Measurements from ENCODE around the gene WBP2.

WBP2 gene

DNA sequence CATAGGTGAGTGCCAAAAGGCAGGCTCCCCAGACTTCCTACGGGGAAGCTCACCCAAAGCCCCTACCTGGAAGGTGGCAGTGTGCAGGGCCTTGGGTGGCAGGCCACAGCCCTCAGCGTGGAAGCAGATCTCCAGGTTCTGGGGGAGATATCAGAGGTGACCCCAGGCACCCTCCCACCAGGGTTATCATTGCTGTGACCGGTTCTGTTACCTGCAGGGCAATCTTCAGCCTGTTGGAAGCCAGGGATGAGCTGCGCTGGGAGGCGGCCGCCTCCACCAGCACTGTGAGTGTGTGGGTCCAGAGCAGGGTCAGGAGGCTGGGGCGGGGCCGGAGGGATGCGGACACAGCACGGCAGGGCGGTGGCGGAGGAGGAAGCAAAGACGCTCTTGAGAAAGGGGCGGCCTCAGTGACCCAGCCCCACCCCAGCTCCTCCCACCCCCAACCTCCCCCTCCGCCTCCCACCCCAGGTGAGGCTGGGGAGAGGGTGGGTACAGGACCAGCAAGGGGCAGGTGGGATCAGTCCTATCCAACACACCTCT, 24.0 kb downstream of the WBP2 start:
- FAIRE-seq (no peak), DNase-seq (ENCODE audit: low spot score) (no peak)

DNA sequence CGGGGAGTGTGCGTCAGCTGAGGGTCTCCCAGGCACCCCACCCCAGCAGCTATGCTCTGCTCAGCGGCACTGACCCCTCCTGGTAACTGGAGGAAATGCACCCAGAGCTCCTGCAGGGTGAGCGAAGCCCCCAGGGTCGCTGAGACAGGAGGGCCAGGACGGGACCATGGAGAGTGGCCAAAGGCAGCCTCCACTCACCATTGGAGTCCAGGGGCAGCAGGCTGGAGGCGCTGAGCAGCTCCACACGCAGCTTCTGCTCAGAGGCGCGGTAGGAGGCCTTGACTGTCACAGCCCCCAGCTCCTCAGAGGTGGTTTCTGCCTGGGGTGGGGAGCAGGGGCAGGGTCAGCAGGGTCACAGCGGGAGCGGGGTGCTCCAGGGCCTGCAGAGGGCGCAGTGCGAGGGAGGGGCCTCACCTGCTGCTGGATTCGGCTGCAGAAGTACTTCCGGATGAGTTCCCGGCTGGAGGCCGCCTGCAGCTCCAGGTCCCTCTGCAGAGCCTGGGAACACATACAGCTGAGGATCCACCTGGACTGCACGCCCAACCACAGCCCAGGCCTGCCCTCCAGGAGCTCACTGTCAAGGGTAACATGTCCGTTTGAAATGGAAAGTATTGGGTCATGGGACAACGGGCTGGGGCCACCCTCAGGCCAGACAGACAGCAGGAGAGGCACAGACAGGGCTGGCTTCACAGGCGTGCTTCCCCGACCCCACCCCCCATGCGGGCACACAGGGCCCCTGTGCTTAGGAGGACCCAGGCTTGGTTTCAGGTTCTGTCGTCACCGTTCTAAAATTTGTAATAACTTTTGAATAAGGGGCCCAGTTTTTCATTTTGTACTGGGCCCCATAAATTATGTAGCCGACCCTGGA, 24.7 kb downstream of the WBP2 start:
- DNase-seq (ENCODE audit: low spot score) (no peak), FAIRE-seq (peak; percentile 5)

DNA sequence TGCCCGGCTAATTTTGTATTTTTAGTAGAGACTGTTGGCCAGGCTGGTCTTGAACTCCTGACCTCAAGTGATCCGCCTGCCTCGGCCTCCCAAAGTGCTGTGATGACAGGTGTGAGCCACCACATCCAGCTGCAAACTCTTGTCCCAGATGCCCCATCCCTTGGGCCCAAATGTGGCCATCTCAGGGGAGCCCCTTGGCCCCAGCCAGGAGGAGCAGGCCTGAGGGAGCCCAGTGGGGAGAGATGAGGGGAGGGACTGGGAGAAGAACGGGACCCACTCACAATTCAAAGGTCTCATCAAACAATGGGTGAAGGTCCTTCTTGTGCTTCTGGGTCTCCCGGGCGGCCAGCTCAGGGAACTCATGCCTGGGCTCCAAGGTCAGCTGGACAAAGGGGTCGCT, 25.4 kb downstream of the WBP2 start:
- no peak for FAIRE-seq
- DNase-seq (ENCODE audit: low spot score), result no peak

DNA sequence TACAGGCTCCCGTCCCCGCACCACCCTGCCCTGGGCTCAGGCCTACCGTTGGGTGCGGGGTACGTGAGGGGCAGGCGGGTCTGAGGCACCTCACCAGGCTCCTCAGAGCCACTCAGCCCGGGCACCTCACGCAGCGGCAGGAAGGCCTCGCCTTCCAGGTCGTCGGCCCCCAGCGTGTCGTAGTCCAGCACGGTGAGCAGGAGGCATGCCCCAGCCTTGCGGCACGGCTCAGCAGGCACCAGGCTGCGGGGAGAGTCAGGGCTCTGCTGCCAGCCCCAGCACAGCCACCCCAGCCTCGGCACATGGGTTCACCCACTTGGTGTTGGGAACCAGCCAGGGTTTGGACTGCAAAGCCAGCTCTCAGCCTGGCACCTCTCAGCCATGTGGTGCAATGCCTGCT, 26.4 kb downstream of the WBP2 start:
- DNase-seq (ENCODE audit: low spot score) (no peak), FAIRE-seq (no peak)

DNA sequence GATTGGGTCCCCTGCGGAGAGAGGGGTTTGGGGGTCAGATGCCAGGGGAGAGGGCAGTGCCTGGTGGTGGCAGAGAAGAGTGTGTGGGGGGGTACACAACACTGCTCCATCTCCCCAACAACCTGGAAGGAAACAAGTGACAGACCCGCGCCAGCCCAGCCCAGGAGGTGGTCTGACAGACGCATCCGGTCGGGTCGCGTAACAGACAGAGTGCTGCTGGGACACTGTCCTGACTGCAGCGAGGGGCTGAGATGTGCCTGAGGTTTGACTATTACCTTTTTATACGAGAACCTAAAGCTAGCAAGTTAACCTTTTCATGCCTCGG, 27.1 kb downstream of the WBP2 start:
- FAIRE-seq, result peak; percentile 81
- no peak for DNase-seq (ENCODE audit: low spot score)

DNA sequence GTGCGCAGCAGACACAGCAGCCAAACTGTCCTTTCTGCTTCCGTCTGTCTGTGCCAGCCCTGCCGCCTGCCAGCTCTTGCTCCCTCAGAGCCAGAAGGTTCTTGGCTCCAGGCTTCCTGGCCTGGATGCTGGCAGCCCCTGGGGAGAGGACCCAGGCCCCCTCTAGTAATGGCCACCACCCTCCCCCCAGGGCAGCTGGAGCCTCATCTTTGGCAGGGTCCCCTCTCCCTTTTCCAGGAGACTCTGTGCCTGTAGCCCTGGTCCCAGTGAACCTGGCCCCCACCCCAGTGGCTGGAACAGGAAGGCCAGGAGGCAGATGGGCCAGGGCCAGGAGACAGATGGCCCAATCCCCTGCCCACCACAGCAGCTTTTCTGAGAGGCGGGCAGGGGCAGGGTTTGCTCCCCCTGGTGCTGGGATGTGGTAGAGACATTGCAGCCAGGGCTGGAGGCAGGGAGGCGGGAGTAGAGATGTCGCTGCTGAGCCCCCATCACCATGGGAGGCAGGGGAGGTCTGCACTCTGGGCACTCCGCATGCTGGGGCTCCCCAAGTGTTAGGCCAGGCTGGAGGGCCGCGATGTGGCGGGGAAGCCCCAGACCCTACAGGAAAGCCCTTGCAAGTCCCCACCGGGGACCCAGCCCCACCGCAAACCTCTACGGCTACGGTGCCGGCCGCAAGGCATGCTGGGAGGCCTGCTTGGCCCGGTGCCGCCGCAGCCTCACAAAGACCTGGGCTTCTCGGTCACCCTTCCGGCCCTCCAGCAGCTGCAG, 27.6 kb downstream of the WBP2 start:
- FAIRE-seq (peak; percentile 91), DNase-seq (ENCODE audit: low spot score) (peak; percentile 60)

DNA sequence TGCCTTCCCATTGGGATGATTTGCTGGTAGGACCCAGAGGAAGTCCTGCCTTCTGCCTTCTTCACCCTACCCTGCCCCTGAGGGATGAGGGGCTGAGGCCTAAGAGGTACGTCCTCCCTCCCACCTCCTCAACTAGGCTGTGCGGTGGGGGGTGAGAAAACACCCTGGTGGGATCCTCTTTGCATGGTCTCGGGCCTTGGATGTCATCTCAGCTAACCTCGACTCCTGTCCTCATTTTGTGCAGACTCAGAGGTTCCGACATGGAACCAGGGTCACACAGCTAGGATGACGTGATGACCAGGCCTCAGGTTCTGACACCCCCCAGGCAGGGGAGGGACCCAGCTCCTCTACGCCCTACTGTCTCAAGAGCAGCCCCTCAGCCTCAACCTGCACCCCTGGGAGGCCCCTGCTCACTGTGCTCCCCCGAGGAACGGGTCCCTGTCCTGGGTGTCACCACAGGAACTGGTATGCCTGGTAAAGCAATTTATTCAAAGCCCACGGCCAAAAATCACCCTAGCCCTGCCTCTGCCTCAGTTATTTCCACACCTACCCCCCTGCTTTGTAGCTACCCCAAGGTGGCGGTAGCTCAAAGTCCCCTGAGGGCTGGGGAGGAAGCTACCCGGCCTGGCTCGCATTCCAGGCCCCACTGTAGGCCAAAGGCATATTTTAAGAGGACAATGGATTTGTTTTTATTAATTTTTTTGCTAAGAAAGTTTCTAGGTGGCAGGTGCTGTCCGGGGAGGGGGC, 28.4 kb downstream of the WBP2 start:
- no peak for FAIRE-seq
- no peak for DNase-seq (ENCODE audit: low spot score)

DNA sequence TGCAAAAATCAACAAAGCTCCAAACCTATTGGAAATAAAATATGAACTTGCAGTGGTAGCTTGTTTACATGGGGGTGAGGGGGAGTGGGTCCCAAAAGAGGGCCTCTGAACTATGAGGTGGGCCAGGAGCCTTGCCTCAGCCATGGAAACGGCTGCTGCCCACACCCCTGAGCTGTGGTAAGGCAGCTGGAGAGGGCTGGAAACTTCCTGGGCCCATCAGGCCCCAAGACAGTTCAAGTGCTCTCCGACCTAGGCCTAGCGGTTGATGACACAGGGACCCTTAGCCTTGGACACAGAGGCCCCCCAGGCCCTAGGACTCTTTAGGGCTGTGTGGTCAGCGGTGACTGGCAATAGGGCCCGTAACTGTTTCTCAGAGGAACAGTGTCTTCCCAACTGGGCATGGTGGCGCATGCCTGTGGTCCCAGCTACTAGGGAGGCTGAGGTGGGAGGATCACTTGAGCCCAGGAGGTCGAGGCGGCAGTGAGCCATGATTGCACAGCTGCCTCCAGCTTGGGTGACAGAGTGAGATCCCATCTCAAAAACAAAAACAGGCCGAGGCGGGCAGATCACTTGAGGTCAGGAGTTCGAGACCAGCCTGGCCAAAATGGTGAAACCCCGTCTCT, 29.3 kb downstream of the WBP2 start:
- DNase-seq (ENCODE audit: low spot score), result no peak

DNA sequence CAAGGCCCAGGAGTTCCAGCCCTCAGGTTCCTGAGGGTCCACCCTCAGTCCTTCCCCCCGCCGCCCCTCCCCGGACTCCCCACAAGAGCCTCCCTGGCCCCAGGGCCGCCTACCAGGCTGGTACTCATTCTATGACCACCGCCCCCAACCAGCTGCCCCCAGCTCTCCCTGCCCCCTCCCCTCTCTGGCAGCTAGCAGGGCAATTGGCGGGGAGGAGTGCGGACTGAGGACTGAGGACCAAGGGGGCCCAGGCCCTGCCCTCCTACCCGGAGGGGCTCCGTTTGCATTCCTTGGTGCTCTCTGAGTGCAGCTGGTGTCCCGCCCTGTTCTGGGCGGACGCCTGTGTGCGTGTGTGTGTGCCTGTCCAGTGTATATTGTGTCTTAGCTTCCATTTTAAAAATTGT, 30.0 kb downstream of the WBP2 start:
- FAIRE-seq (no peak), DNase-seq (ENCODE audit: low spot score) (no peak)

More for the DNA sequence above, 29.3 kb downstream of the WBP2 start:
- FAIRE-seq, result no peak

DNA sequence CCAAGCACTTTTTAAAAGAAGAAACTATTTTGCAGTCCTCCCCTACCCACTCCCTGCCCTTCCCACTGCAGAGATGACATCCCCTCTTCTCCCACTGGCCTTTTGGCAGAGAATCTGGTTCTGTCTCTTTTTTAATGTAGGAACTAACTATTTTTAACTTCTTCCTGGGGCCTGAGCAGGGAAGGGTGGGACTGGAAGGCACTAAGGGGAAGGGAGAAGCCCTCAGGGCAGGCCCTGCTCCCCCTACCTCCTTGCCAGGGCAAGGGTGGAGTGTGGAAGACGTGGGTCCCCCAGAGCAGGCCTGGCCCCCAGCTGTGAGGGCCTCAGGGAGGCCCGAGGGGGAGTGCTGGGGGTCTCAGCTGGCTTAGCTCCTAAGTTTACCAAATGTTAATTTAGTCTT, 30.5 kb downstream of the WBP2 start:
- no peak for DNase-seq (ENCODE audit: low spot score)
- FAIRE-seq, result no peak

DNA sequence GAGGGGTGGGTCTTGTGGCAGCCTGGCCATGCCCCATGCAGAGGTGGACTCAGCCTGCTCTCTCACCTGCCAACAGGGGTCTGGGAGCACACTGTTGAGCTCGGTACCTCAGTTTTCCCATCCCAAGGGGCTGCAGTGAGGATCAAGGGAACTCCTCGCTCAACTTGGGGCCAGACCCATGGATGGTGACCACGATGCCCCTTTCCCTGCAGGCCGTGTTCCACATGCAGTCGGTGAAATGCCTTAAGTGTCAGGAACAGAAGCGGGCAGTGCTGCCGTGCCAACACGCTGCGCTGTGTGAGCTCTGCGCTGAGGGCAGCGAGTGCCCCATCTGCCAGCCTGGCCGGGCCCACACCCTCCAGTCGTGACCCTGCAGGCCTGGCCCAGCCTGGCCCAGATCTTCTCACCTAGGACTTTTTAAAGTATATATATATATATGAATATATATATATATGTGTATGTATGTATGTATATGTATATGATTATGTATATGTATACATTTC, 31.0 kb downstream of the WBP2 start:
- FAIRE-seq, result no peak

DNA sequence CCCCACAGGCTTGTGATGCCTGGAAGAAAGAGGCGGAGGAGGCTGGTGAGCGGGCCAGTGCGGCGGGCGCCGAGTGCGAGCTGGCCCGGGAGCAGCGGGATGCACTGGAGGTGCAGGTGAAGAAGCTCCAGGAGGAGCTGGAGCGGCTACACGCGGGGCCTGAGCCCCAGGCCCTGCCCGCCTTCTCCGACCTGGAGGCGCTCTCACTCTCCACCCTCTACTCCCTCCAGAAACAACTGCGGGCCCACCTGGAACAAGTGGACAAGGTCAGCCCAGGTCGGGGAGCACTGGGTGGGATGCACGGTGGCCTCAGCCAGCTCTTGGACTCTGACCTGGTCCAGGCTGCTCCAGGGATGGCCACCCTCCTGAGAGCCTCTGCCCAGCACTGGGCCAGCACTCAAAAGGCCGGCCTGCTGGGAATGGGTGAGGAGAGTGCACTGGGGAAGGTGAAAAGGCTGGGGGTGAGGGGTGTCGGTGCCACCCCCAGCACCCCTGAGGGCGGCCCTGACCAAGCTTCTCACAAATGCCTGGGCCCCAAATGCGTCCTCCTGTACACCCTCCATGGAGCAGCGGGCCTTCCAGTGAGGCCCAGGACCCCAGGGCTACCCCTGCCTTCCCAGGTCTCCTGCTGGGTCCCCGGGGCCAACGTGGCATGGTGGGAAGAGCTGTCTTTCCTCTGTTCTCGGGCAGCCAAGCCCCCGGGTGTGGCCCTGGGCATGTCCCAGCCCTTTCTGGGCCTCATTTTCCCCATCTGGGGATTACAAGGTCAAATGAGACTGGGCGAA, 31.7 kb downstream of the WBP2 start:
- DNase-seq (ENCODE audit: low spot score) (no peak), FAIRE-seq (no peak)

More for the DNA sequence above, 31.0 kb downstream of the WBP2 start:
- DNase-seq (ENCODE audit: low spot score), result no peak

DNA sequence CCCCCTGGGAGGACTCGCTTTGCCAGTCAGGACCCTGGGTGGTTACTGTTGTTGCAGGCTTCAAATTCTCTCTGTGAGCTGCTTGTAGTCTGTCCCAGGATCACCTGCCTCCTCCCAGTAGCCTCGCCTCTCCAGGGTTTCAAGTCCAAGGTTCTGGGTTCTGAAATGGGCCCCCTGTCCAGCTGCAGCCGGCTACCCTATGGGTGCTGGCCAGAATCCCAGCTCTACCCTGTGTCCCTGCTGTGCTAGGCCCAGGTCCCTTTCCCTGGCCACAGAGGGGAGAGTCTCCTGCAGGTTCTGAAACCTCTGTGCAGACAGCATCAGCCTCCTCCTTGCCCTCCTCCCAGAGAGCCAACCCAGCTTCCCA, 32.4 kb downstream of the WBP2 start:
- FAIRE-seq, result no peak

DNA sequence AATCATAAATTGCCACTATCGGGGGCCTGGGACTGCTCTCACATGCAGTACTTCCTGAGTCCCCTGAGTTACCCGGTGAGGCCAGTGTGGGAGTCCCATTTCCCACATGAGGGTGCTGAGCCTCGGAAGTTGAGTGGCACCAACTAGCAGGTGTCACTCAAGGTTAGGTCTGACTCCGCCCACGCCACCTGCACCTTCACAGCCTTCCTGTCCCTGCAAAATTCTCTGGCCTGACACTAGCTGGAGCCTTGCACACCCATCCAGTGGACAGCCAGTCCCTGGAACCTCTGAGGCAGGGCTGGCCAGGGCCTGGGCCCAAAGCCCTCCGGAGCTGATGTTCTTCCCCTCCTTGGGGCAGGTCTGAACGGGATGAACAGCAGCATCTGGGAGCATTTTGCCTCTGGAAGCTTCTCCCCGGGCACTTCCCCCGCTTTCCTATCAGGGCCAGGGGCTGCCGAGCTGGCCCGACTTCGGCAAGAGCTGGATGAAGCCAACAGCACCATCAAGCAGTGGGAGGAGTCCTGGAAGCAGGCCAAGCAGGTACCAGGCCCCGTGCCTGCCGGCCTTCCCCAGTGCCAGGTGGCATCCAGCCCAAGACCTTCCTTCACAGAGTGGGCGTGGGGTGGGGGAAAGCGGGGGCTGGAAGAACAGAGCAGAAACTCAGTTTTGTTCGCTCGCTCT, 32.9 kb downstream of the WBP2 start:
- FAIRE-seq (no peak), DNase-seq (ENCODE audit: low spot score) (no peak)

More for the DNA sequence above, 32.4 kb downstream of the WBP2 start:
- no peak for DNase-seq (ENCODE audit: low spot score)

DNA sequence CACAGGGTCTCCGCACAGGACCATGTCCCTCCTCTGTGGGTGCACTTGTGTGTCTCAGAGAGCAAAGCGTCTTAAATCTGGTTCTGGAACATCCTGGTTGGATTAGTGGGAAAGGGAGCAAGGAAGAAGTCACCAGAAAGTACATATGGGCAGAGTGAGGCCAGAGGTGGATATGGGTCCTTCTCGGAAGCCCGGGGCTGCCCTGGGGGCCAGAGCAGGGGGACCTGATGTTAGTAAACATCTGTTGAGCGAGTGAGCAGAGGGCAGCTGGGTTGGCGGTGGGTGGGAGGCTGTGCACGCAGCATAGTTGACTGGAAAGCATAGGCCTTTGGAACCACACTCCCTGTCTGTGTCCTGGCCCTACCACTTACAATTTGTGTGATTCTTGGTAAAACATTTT, 33.6 kb downstream of the WBP2 start:
- FAIRE-seq (peak; percentile 23), DNase-seq (ENCODE audit: low spot score) (no peak)

DNA sequence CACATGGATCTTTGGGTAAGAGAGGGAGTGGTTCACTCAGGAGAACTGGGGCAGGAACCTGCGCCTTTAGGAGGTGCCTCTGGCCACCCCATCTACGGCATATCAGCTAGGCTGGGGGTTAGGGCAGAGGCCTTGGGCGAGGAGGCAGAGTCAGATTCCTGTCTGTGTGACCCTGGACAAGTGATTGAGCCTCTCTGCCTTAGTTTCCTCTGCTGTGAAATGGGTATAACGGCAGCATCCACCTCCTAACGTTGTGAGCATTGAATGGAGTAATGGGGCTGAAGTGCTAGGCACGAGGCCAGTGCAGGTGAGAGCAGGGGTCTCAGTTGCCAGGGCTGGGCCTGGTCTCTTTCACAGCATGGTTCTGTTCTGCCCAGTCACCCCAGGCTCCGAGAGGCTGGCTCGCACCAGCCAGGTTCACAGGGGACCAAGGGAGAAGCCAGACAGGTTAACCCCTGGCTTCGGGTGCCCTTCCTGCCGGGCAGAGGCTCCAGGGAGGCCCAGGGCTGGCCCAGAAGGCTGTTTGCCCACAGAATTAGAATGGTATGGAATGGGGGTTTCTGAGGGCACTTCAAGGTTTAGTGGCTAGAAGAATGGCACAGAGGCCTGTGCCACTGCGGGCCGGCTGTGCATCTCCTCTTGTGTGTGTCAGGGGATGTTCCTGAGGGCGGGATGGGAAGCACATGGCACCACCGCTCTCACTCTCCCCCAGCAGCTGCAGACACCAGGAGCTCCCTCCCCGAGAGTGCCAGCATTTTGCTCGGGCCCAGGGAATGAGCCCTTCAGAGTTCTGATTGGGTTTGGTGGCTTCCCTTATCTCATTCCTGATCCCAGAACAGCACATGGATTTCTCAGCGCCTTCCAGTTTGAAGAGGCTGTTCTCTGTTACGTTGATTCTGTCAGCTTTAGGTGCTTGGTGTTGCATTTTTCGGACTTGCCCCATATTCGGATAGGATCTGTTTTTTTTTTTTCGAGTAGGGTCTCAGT, 34.7 kb downstream of the WBP2 start:
- peak; percentile 82 for FAIRE-seq
- DNase-seq (ENCODE audit: low spot score), result no peak

DNA sequence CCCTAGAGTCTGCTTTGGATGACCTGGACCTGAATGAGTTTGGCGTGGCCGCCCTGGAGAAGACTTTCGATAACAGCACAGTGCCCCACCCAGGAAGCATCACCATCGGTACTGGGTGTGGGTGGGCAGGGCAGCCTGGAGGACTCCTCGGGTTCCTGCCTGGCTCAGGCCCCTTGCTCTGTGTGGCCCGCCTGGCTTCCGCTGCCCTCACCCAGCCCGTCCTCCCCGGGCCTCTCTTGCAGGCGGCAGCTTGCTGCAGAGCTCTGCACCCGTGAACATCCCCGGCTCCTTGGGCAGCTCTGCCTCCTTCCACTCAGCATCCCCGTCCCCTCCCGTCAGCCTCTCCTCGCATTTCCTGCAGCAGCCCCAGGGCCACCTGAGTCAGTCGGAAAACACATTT, 35.5 kb downstream of the WBP2 start:
- FAIRE-seq (no peak), DNase-seq (ENCODE audit: low spot score) (no peak)

DNA sequence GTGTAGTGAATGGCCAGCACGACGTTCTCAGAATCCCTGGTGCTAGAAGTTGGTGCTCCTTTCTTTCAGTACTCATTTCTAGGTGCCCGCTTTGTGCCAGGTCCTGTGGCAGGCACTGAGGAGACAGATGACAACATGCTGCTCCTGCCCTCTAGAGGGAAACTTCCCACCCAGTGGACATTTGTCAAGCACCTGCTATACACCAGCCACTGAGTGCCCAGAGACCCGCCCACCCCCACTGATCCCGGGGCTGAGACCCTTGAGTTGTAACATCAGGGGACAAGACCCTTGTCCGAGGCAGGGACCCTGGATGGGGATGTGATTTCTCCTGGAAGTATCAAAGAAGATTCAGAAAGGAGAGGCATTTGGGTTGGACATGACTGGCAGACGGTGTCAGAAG, 36.0 kb downstream of the WBP2 start:
- FAIRE-seq, result no peak

More for the DNA sequence above, 36.0 kb downstream of the WBP2 start:
- DNase-seq (ENCODE audit: low spot score), result no peak
